A549 (cell line): Measurements from ENCODE around the gene CACNA1F.
"Not testable (repeated sequence)": the region's sequence is repeated elsewhere in the genome, so short reads cannot be mapped to it uniquely, and the experiment has no call there.

Source experiments
- CTCF ChIP-seq: fragments of >200 bp; sonication (Bioruptor Twin); formaldehyde crosslinking; IDR thresholded peaks from 3 replicates; pipeline ENCODE4 v1.5.1; 2016
- EP300 ChIP-seq, 2 experiments: fragments of >200 bp; sonication (Bioruptor Twin); formaldehyde crosslinking; IDR thresholded peaks; 2 replicates in 1 of 2; 3 replicates in 1 of 2; pipeline ENCODE4 v1.6.1; 2016 to 2017
- HES2 ChIP-seq: fragments of >200 bp; sonication (Bioruptor Twin); formaldehyde crosslinking; IDR thresholded peaks from 2 replicates; pipeline ENCODE4 v1.6.1; 2016
- HMGXB4 ChIP-seq: fragments of 250-450 bp; sonication (Bioruptor Pico); IDR thresholded peaks from 2 replicates; pipeline ENCODE4 v1.5.0; 2021; ENCODE audit warnings: mild to moderate bottlenecking, moderate library complexity, borderline replicate concordance
- HOXA7 ChIP-seq: fragments of 250-450 bp; sonication (Bioruptor Pico); IDR thresholded peaks from 2 replicates; pipeline ENCODE4 v1.5.0; 2020; ENCODE audit warnings: mild to moderate bottlenecking, moderate library complexity
- MAX ChIP-seq: IDR thresholded peaks from 2 replicates; pipeline ENCODE4 v1.6.1; 2012
- NR3C1 ChIP-seq: fragments of >200 bp; sonication (Bioruptor Twin); formaldehyde crosslinking; IDR thresholded peaks from 3 replicates; pipeline ENCODE4 v1.6.1; 2017
- PHF8 ChIP-seq: fragments of 200-600 bp; sonication (generic); IDR thresholded peaks from 2 replicates; pipeline ENCODE4 v1.6.1; 2016; ENCODE audit warnings: low read depth, mild to moderate bottlenecking, antibody characterized with exemption, moderate library complexity, borderline replicate concordance
- POLR2A ChIP-seq: IDR thresholded peaks from 2 replicates; pipeline ENCODE4 v1.6.1; 2012; ENCODE audit warnings: mild to moderate bottlenecking, low read length
- REST ChIP-seq: fragments of 200-600 bp; sonication (generic); IDR thresholded peaks from 2 replicates; pipeline ENCODE4 v1.6.1; 2016; ENCODE audit warnings: antibody characterized with exemption, mild to moderate bottlenecking, moderate library complexity

- TF ChIP-seq CTCF; POLR2A; EP300 (IDR thresholded peaks at IDR 0.05); HMGXB4; HOXA7; MAX; NR3C1; REST; HES2; PHF8: not testable (repeated sequence)
These were observed 59.6 kb downstream of the CACNA1F start for GRCh38 chrX:49173544-49173943.
